H9 (cell line): Measurements from ENCODE around the gene HSD17B8. TPM values are rescaled to one million over a fixed set of nuclear protein-coding genes. Genes with fewer than 3 reads are reported as not detected.

Experiments
- DNase-seq: peaks from one replicate; pipeline ENCODE4 v3.0.0-alpha.2; 2017
- H2AFZ ChIP-seq: one replicate; pipeline ENCODE4 v1.6.1; 2013; ENCODE audit warnings: mild to moderate bottlenecking, low read length, control low read depth, moderate library complexity
- H2AK5ac ChIP-seq: 2 replicates; pipeline ENCODE4 v1.6.1; 2013; ENCODE audit warnings: low read length, control low read depth, mixed read lengths; ENCODE audit not compliant: insufficient read length
- H2BK120ac ChIP-seq: one replicate; pipeline ENCODE4 v1.6.1; 2013; ENCODE audit warnings: low read depth, mild to moderate bottlenecking, low read length, control low read depth, inconsistent platforms; ENCODE audit not compliant: poor library complexity, severe bottlenecking
- H2BK12ac ChIP-seq: 2 replicates; pipeline ENCODE4 v1.6.1; 2013; ENCODE audit warnings: low read length, control low read depth, mixed read lengths, low read depth; ENCODE audit not compliant: insufficient read length
- H2BK15ac ChIP-seq: 2 replicates; pipeline ENCODE4 v1.6.1; 2013; ENCODE audit warnings: low read depth, low read length, control low read depth
- H2BK20ac ChIP-seq: one replicate; pipeline ENCODE4 v1.6.1; 2013; ENCODE audit warnings: low read depth, mild to moderate bottlenecking, low read length, control low read depth, inconsistent platforms; ENCODE audit not compliant: poor library complexity, severe bottlenecking
- H2BK5ac ChIP-seq: 2 replicates; pipeline ENCODE4 v1.6.1; 2013; ENCODE audit warnings: low read length, control low read depth, mixed read lengths; ENCODE audit not compliant: insufficient read length
- H3K14ac ChIP-seq: 2 replicates; pipeline ENCODE4 v1.6.1; 2013; ENCODE audit warnings: low read length, control low read depth; ENCODE audit not compliant: insufficient read depth
- H3K18ac ChIP-seq: 2 replicates; pipeline ENCODE4 v1.6.1; 2013; ENCODE audit warnings: low read depth, mild to moderate bottlenecking, mixed read lengths, low read length, control low read depth; ENCODE audit not compliant: insufficient read length
- H3K23ac ChIP-seq: 2 replicates; pipeline ENCODE4 v1.6.1; 2013; ENCODE audit warnings: low read length, control low read depth, mixed read lengths, low read depth; ENCODE audit not compliant: insufficient read length
- H3K23me2 ChIP-seq: 2 replicates; pipeline ENCODE4 v1.6.1; 2013; ENCODE audit warnings: low read depth, mild to moderate bottlenecking, mixed read lengths, low read length, control low read depth; ENCODE audit not compliant: insufficient read length, poor library complexity, severe bottlenecking
- H3K27ac ChIP-seq: 2 replicates; pipeline ENCODE4 v1.5.1; 2013; ENCODE audit warnings: low read length, control low read depth, mixed read lengths, low read depth; ENCODE audit not compliant: insufficient read length
- H3K27me3 ChIP-seq: 2 replicates; pipeline ENCODE4 v1.6.1; 2013; ENCODE audit warnings: low read length, control low read depth, inconsistent platforms; ENCODE audit not compliant: insufficient read depth
- H3K4ac ChIP-seq: 2 replicates; pipeline ENCODE4 v1.6.1; 2013; ENCODE audit warnings: low read depth, mild to moderate bottlenecking, control low read depth, inconsistent platforms, low read length, moderate library complexity
- H3K4me1 ChIP-seq: 2 replicates; pipeline ENCODE4 v1.6.1; 2013; ENCODE audit warnings: low read length, control low read depth, inconsistent platforms; ENCODE audit not compliant: insufficient read depth
- H3K4me2 ChIP-seq: 2 replicates; pipeline ENCODE4 v1.6.1; 2013; ENCODE audit warnings: low read length, control low read depth, mixed read lengths; ENCODE audit not compliant: insufficient read length, insufficient read depth
- H3K56ac ChIP-seq: 2 replicates; pipeline ENCODE4 v1.6.1; 2013; ENCODE audit warnings: low read depth, mild to moderate bottlenecking, mixed read lengths, low read length, control low read depth; ENCODE audit not compliant: insufficient read length
- H3K79me1 ChIP-seq: 2 replicates; pipeline ENCODE4 v1.6.1; 2013; ENCODE audit warnings: low read depth, mild to moderate bottlenecking, moderate library complexity, low read length, control low read depth, inconsistent platforms; ENCODE audit not compliant: insufficient read depth, poor library complexity, severe bottlenecking
- H3K79me2 ChIP-seq: 2 replicates; pipeline ENCODE4 v1.6.1; 2013; ENCODE audit warnings: low read length, control low read depth, inconsistent platforms; ENCODE audit not compliant: insufficient read depth
- H3K9ac ChIP-seq: 2 replicates; pipeline ENCODE4 v1.6.1; 2013; ENCODE audit warnings: low read length, control low read depth, mixed read lengths; ENCODE audit not compliant: insufficient read length; ENCODE audit errors: extremely low read depth
- H3K9me3 ChIP-seq: one replicate; pipeline ENCODE4 v1.6.1; 2013; ENCODE audit warnings: low read depth, low read length, inconsistent platforms; ENCODE audit not compliant: control insufficient read depth
- H3T11ph ChIP-seq: one replicate; pipeline ENCODE4 v1.6.1; 2013; ENCODE audit warnings: mild to moderate bottlenecking, low read length, control low read depth, inconsistent platforms
- H4K20me1 ChIP-seq: one replicate; pipeline ENCODE4 v1.6.1; 2013; ENCODE audit not compliant: control insufficient read depth, insufficient read length, insufficient read depth
- H4K5ac ChIP-seq: 2 replicates; pipeline ENCODE4 v1.6.1; 2013; ENCODE audit warnings: low read depth, mild to moderate bottlenecking, mixed read lengths, low read length, control low read depth; ENCODE audit not compliant: insufficient read length
- H4K8ac ChIP-seq: replicated peaks from 2 replicates; pipeline ENCODE4 v1.6.1; 2013; ENCODE audit warnings: low read length, control low read depth, mixed read lengths, low read depth; ENCODE audit not compliant: insufficient read length
- H4K91ac ChIP-seq: 2 replicates; pipeline ENCODE4 v1.6.1; 2013; ENCODE audit warnings: low read depth, mild to moderate bottlenecking, moderate library complexity, mixed read lengths, low read length, control low read depth; ENCODE audit not compliant: insufficient read length
- H3K27ac Mint-ChIP-seq, 3 experiments: 2 replicates in 2 of 3; 3 replicates in 1 of 3; pipeline ENCODE4 v1.8.0; 2020 to 2021; ENCODE audit warnings: mixed read lengths in 3 of 3, mild to moderate bottlenecking in 1 of 3, moderate library complexity in 1 of 3
- H3K27me3 Mint-ChIP-seq: 2 replicates; pipeline ENCODE4 v1.8.0; 2021; ENCODE audit warnings: low read depth, mild to moderate bottlenecking, moderate library complexity, mixed read lengths
- H3K36me3 Mint-ChIP-seq, 3 experiments: 2 replicates in 2 of 3; 3 replicates in 1 of 3; pipeline ENCODE4 v1.8.0; 2020 to 2021; ENCODE audit warnings: low read depth in 3 of 3, mixed read lengths in 3 of 3; ENCODE audit not compliant: insufficient read depth in 1 of 3
- H3K4me1 Mint-ChIP-seq, 2 experiments: 2 replicates each; pipeline ENCODE4 v1.8.0; 2020; ENCODE audit warnings: mixed read lengths in 2 of 2
- H3K4me3 Mint-ChIP-seq, 2 experiments: 2 replicates in 1 of 2; 3 replicates in 1 of 2; pipeline ENCODE4 v1.8.0; 2020 to 2021; ENCODE audit warnings: mild to moderate bottlenecking in 2 of 2, mixed read lengths in 2 of 2, moderate library complexity in 1 of 2
- H3K9me3 Mint-ChIP-seq, 2 experiments: 2 replicates in 1 of 2; 3 replicates in 1 of 2; pipeline ENCODE4 v1.8.0; 2020; ENCODE audit warnings: mild to moderate bottlenecking in 2 of 2, mixed read lengths in 2 of 2, moderate library complexity in 1 of 2
- CTCF ChIP-seq: fragments of 200-600 bp; sonication (generic); conservative IDR thresholded peaks from 3 replicates; pipeline ENCODE4 v1.8.0; 2021; ENCODE audit warnings: antibody characterized with exemption, mild to moderate bottlenecking
- WGBS: extraction: QIAGEN DNeasy Blood & Tissue Kit; methylation state at CpG from one replicate; pipeline ENCODE4 v1.1.7; 2013; ENCODE audit warnings: missing lambda C conversion rate, low lambda C conversion rate, mixed read lengths; ENCODE audit not compliant: insufficient read length; ENCODE audit errors: extremely low coverage; 5-methylcytosine and 5-hydroxymethylcytosine counted together
- total RNA-seq: library from RNA; stranded (reverse); gene quantifications from 2 replicates; pipeline ENCODE4 v1.2.1, GENCODE V29; 2021

Gene HSD17B8
- total RNA-seq, 1 experiment from 2014 or later: 7.1 TPM

GRCh38 chr6:33211666-33212422 is 7.4 kb downstream of the HSD17B8 start:
- no peak overlapping the region for H3K56ac ChIP-seq
- H4K91ac ChIP-seq: no peak overlapping the region
- H3K9ac ChIP-seq: no peak overlapping the region
- peak; percentile 40; the same call in 1 of the 3 replicates for TF ChIP-seq CTCF
- no peak overlapping the region for H3K14ac ChIP-seq
- no peak overlapping the region for H4K5ac ChIP-seq
- H4K8ac ChIP-seq: no peak overlapping the region
- no peak overlapping the region for H3K4ac ChIP-seq
- Mint-ChIP-seq H3K9me3 (no peaks in the 10 kb centered on the region), H3K4me1 (peaks cover 33 to 48% of the 10 kb centered on the region in 2 experiments), H3K4me3 (peak overlapping the region in 1 of 2 experiments; percentile 94; a peak in 3 of 5 replicates), H3K27me3 (peaks cover 82% of the 10 kb centered on the region), H3K36me3 (peaks cover 7 to 24% (median 16%) of the 10 kb centered on the region in 3 experiments; a peak in 6 of 7 replicates), H3K27ac (no peak overlapping the region; a peak in 1 of 7 replicates)
- no peak overlapping the region for H2BK120ac ChIP-seq
- H2BK15ac ChIP-seq: no peak overlapping the region
- H3K23ac ChIP-seq: no peak overlapping the region
- no CpG with 5 or more reads among the region's 18 CpGs for WGBS
- no peaks in the 10 kb centered on the region for H3K79me1 ChIP-seq
- H2AK5ac ChIP-seq: no peak overlapping the region
- DNase-seq: peak; percentile 82
- no peak overlapping the region for H3T11ph ChIP-seq
- H2BK5ac ChIP-seq: no peak overlapping the region
- H3K27ac ChIP-seq: no peak overlapping the region
- peaks cover 20% of the 10 kb centered on the region for H3K23me2 ChIP-seq
- H4K20me1 ChIP-seq: peaks cover 3% of the 10 kb centered on the region
- H3K18ac ChIP-seq: no peak overlapping the region
- H2AFZ ChIP-seq: no peak overlapping the region
- no peaks in the 10 kb centered on the region for H3K9me3 ChIP-seq
- H3K4me2 ChIP-seq: no peak overlapping the region
- H3K27me3 ChIP-seq: peaks cover 46% of the 10 kb centered on the region
- no peak overlapping the region for H2BK12ac ChIP-seq
- no peaks in the 10 kb centered on the region for H3K4me1 ChIP-seq
- no peak overlapping the region for H2BK20ac ChIP-seq
- no peaks in the 10 kb centered on the region for H3K79me2 ChIP-seq
